ENCODE measurements around the gene STRAP.
A peak's percentile ranks its signal among the peaks of the same experiment; 100 is the strongest.

- TF ChIP-seq CTCF (IDR thresholded peaks at IDR 0.05): peak in 3 of 5 experiments; percentile 21 to 37 (median 24)
- peak; percentile 70 to 81 for TF ChIP-seq POLR2A (IDR thresholded peaks at IDR 0.05)
Measured at GRCh38 chr12:15910864-15911721, 28.9 kb downstream of the STRAP start, which contains the start of gene DERA.

All from tibial nerve (tissue), 3 donors.